ENCODE measurements around the gene RFC3. TPM values are rescaled to one million over a fixed set of nuclear protein-coding genes. Genes with fewer than 3 reads are reported as not detected.

The RFC3 gene
- total and polyA plus RNA-seq, 2 experiments from 2014 or later: 11.5 to 17.7 TPM

DNA sequence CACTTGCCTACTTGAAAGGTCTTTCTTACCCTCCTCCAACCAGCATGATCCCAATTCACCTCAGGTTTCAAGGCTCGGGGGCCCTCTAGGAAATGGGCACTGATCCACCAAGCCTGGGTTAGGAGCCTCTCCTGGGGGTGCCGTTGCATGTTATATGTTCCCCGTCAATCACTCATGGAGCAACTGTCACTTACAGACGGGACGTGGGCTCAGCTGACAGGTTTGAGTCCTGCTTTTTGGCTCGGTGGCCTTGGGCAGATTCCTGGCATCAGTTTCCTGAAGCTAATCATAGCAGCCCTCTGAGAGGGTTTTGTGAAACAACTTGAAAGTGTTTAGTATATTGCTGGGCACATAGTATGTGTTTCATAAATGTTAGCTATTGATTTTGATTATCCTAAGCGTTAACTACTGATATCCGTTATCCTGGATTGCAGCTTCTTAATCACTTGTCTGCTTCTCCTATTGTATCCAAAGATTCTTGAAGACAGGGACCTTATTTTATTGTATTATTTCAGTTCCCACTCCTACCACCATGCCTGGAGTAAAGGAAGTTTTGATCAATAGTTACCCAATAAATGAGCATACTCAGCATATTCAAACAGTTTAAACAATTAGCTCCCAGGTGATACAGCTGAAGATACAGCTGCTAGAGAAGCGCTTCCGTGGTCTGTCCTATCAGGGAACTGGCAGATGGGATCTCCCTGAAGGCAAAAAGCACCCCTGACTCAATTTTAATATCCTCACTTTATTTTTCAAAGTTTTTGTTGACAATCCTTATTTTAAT is 57.9 kb downstream of the RFC3 start:
- Histone ChIP-seq H3K27ac (no peak overlapping the region), H3K9me2 (ENCODE audit: insufficient read depth) (no peaks in the 10 kb centered on the region), H3K9me3 (ENCODE audit: low read depth) (no peaks in the 10 kb centered on the region), H4K20me1 (ENCODE audit: insufficient read depth) (no peaks in the 10 kb centered on the region), H3K36me3 (ENCODE audit: low read depth) (no peaks in the 10 kb centered on the region), H3K79me2 (ENCODE audit: insufficient read depth) (no peaks in the 10 kb centered on the region), H2AFZ (no peak overlapping the region), H3F3A (ENCODE audit: insufficient read depth) (no peaks in the 10 kb centered on the region), H3K4me3 (no peak overlapping the region), H3K9ac (no peak overlapping the region), H3K4me2 (ENCODE audit: unreplicated experiment) (no peak overlapping the region), H3K27me3 (replicated peaks; ENCODE audit: insufficient read depth) (no peaks in the 10 kb centered on the region), H3K4me1 (ENCODE audit: insufficient read depth) (no peaks in the 10 kb centered on the region)
- in situ Hi-C loops (cut with MboI): no loop called here
- DNase-seq: no peak
- no peak for TF ChIP-seq EZH2phosphoT487 (IDR thresholded peaks at IDR 0.05; ENCODE audit: insufficient read depth, low read depth)
- no peak for TF ChIP-seq EZH2 (IDR thresholded peaks at IDR 0.05; ENCODE audit: insufficient read depth, poor library complexity, severe bottlenecking)
- 73 to 78% methylated on average over 10 of the region's 10 CpGs for WGBS, 2 experiments (ENCODE audit: low coverage in 1 of 2, low lambda C conversion rate in 2 of 2, missing lambda C conversion rate in 2 of 2)

GRCh38 chr13:33876716-33877394 is 58.9 kb downstream of the RFC3 start:
- no peaks in the 10 kb centered on the region for H4K20me1 ChIP-seq (ENCODE audit: insufficient read depth)
- H3F3A ChIP-seq (ENCODE audit: insufficient read depth): no peaks in the 10 kb centered on the region
- no peak overlapping the region for H2AFZ ChIP-seq
- 85 to 88% methylated on average over 5 of the region's 5 CpGs for WGBS, 2 experiments (ENCODE audit: low coverage in 1 of 2, low lambda C conversion rate in 2 of 2, missing lambda C conversion rate in 2 of 2)
- H3K9ac ChIP-seq: no peak overlapping the region
- in situ Hi-C loops (cut with MboI): no loop called here
- no peaks in the 10 kb centered on the region for H3K36me3 ChIP-seq (ENCODE audit: low read depth)
- TF ChIP-seq EZH2 (IDR thresholded peaks at IDR 0.05; ENCODE audit: insufficient read depth, poor library complexity, severe bottlenecking): no peak
- TF ChIP-seq EZH2phosphoT487 (IDR thresholded peaks at IDR 0.05; ENCODE audit: insufficient read depth, low read depth): no peak
- no peaks in the 10 kb centered on the region for H3K27me3 ChIP-seq (replicated peaks; ENCODE audit: insufficient read depth)
- H3K4me2 ChIP-seq (ENCODE audit: unreplicated experiment): no peak overlapping the region
- H3K9me3 ChIP-seq (ENCODE audit: low read depth): no peaks in the 10 kb centered on the region
- H3K27ac ChIP-seq: no peak overlapping the region
- DNase-seq: no peak
- no peaks in the 10 kb centered on the region for H3K4me1 ChIP-seq (ENCODE audit: insufficient read depth)
- no peaks in the 10 kb centered on the region for H3K9me2 ChIP-seq (ENCODE audit: insufficient read depth)
- H3K79me2 ChIP-seq (ENCODE audit: insufficient read depth): no peaks in the 10 kb centered on the region
- no peak overlapping the region for H3K4me3 ChIP-seq

GRCh38 chr13:33879118-33879517 is 61.2 kb downstream of the RFC3 start:
- no peaks in the 10 kb centered on the region for H4K20me1 ChIP-seq (ENCODE audit: insufficient read depth)
- H3K9ac ChIP-seq: no peak overlapping the region
- H3K9me3 ChIP-seq (ENCODE audit: low read depth): no peaks in the 10 kb centered on the region
- H3K9me2 ChIP-seq (ENCODE audit: insufficient read depth): no peaks in the 10 kb centered on the region
- H3K79me2 ChIP-seq (ENCODE audit: insufficient read depth): no peaks in the 10 kb centered on the region
- H3K36me3 ChIP-seq (ENCODE audit: low read depth): no peaks in the 10 kb centered on the region
- in situ Hi-C loops (cut with MboI): no loop called here
- no peak for DNase-seq
- WGBS, 2 experiments (ENCODE audit: low coverage in 1 of 2, low lambda C conversion rate in 2 of 2, missing lambda C conversion rate in 2 of 2): 44 to 67% methylated on average over 2 of the region's 2 CpGs
- H2AFZ ChIP-seq: no peak overlapping the region
- no peaks in the 10 kb centered on the region for H3K4me1 ChIP-seq (ENCODE audit: insufficient read depth)
- TF ChIP-seq EZH2 (IDR thresholded peaks at IDR 0.05; ENCODE audit: insufficient read depth, poor library complexity, severe bottlenecking): no peak
- no peak for TF ChIP-seq EZH2phosphoT487 (IDR thresholded peaks at IDR 0.05; ENCODE audit: insufficient read depth, low read depth)
- H3F3A ChIP-seq (ENCODE audit: insufficient read depth): no peaks in the 10 kb centered on the region
- no peak overlapping the region for H3K27ac ChIP-seq
- H3K27me3 ChIP-seq (replicated peaks; ENCODE audit: insufficient read depth): no peaks in the 10 kb centered on the region
- H3K4me2 ChIP-seq (ENCODE audit: unreplicated experiment): no peak overlapping the region
- no peak overlapping the region for H3K4me3 ChIP-seq

GRCh38 chr13:33882804-33883203 is 64.9 kb downstream of the RFC3 start:
- Histone ChIP-seq H3F3A (ENCODE audit: insufficient read depth) (no peaks in the 10 kb centered on the region), H3K4me1 (ENCODE audit: insufficient read depth) (no peaks in the 10 kb centered on the region), H3K9me2 (ENCODE audit: insufficient read depth) (no peaks in the 10 kb centered on the region), H2AFZ (no peak overlapping the region), H4K20me1 (ENCODE audit: insufficient read depth) (no peaks in the 10 kb centered on the region), H3K9me3 (ENCODE audit: low read depth) (no peaks in the 10 kb centered on the region), H3K79me2 (ENCODE audit: insufficient read depth) (no peaks in the 10 kb centered on the region), H3K27me3 (replicated peaks; ENCODE audit: insufficient read depth) (no peaks in the 10 kb centered on the region), H3K27ac (no peak overlapping the region), H3K4me2 (ENCODE audit: unreplicated experiment) (no peak overlapping the region), H3K36me3 (ENCODE audit: low read depth) (no peaks in the 10 kb centered on the region), H3K9ac (no peak overlapping the region), H3K4me3 (no peak overlapping the region)
- in situ Hi-C loops (cut with MboI): no loop called here
- TF ChIP-seq EZH2 (IDR thresholded peaks at IDR 0.05; ENCODE audit: insufficient read depth, poor library complexity, severe bottlenecking) (no peak), EZH2phosphoT487 (IDR thresholded peaks at IDR 0.05; ENCODE audit: insufficient read depth, low read depth) (no peak)
- DNase-seq: no peak

Data from GM23248 (cell line).